ENCODE data around the gene PPP1R15A.
"Not testable (repeated sequence)": the region's sequence is repeated elsewhere in the genome, so short reads cannot be mapped to it uniquely, and the experiment has no call there.

GRCh38 chr19:48899386-48899749 lies 27.1 kb downstream of the PPP1R15A start:
- not testable (repeated sequence) for TF ChIP-seq POLR2A, CTCF (IDR thresholded peaks at IDR 0.05)
